ENCODE data around the gene PPP3R2.

DNA sequence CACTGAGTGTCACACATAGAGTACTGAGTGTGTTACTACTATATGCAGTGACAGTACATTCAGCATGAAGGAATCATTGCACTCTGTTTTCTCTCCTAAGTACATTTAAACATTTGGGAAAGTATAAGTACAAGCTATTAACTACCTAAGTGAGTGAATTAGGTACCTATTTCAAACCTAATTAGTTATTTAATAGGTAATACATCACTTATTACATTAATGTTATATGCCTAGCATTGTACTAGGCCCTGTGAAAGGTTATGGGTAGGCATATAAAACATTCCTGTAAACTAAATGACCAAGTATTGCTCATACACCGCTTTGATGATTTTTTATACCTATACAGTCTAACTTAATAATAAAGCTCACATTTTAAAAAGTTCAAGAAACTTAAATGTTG lies 25.7 kb upstream of the PPP3R2 start:
- no peak for TF ChIP-seq POLR2A (IDR thresholded peaks at IDR 0.05; ENCODE audit: low read depth)
- TF ChIP-seq, protein P1, sequence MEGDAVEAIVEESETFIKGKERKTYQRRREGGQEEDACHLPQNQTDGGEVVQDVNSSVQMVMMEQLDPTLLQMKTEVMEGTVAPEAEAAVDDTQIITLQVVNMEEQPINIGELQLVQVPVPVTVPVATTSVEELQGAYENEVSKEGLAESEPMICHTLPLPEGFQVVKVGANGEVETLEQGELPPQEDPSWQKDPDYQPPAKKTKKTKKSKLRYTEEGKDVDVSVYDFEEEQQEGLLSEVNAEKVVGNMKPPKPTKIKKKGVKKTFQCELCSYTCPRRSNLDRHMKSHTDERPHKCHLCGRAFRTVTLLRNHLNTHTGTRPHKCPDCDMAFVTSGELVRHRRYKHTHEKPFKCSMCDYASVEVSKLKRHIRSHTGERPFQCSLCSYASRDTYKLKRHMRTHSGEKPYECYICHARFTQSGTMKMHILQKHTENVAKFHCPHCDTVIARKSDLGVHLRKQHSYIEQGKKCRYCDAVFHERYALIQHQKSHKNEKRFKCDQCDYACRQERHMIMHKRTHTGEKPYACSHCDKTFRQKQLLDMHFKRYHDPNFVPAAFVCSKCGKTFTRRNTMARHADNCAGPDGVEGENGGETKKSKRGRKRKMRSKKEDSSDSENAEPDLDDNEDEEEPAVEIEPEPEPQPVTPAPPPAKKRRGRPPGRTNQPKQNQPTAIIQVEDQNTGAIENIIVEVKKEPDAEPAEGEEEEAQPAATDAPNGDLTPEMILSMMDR (IDR thresholded peaks at IDR 0.05), result no peak
- no peak for TF ChIP-seq EP300 (IDR thresholded peaks at IDR 0.05)
- no peak for TF ChIP-seq POLR2AphosphoS5 (IDR thresholded peaks at IDR 0.05)

Measured in esophagus muscularis mucosa (tissue), 4 donors.